Parathyroid adenoma (tissue), 2 donors: ENCODE data around the gene ANKRD30A.

Experiments
- H2AFZ ChIP-seq: fragments of 300-600 bp; sonication (generic); one replicate; pipeline ENCODE4 v1.7.0; 2017; ENCODE audit warnings: antibody characterized with exemption, mild to moderate bottlenecking
- H3K27ac ChIP-seq: fragments of 300-600 bp; sonication (generic); one replicate; pipeline ENCODE4 v1.7.0; 2017
- H3K27me3 ChIP-seq: fragments of 300-600 bp; sonication (generic); one replicate; pipeline ENCODE4 v1.7.0; 2017; ENCODE audit warnings: low read length; ENCODE audit not compliant: control insufficient read depth, insufficient read depth
- H3K36me3 ChIP-seq: fragments of 300-600 bp; sonication (generic); one replicate; pipeline ENCODE4 v1.7.0; 2017; ENCODE audit warnings: low read length; ENCODE audit not compliant: control insufficient read depth, insufficient read depth
- H3K4me1 ChIP-seq: fragments of 300-600 bp; sonication (generic); one replicate; pipeline ENCODE4 v1.7.0; 2017; ENCODE audit warnings: control low read depth
- H3K4me2 ChIP-seq: fragments of 300-600 bp; sonication (generic); one replicate; pipeline ENCODE4 v1.7.0; 2017; ENCODE audit warnings: low read length
- H3K4me3 ChIP-seq: fragments of 300-600 bp; sonication (generic); one replicate; pipeline ENCODE4 v1.7.0; 2017; ENCODE audit warnings: low read depth, low read length
- H3K79me2 ChIP-seq: fragments of 300-600 bp; sonication (generic); one replicate; pipeline ENCODE4 v1.7.0; 2017; ENCODE audit warnings: control low read depth
- H3K9ac ChIP-seq: fragments of 300-600 bp; sonication (generic); one replicate; pipeline ENCODE4 v1.7.0; 2017; ENCODE audit warnings: mild to moderate bottlenecking
- H3K9me3 ChIP-seq: fragments of 300-600 bp; sonication (generic); one replicate; pipeline ENCODE4 v1.7.0; 2017; ENCODE audit warnings: low read length; ENCODE audit not compliant: control insufficient read depth
- CTCF ChIP-seq: fragments of 300-600 bp; sonication (generic); IDR thresholded peaks from one replicate; pipeline ENCODE4 v1.7.0; 2017; ENCODE audit warnings: antibody characterized with exemption, mild to moderate bottlenecking
- donor health status: primary hyperparathyroidism.

The ANKRD30A gene

GRCh38 chr10:37263304-37263703 is 137.9 kb downstream of the ANKRD30A start:
- Histone ChIP-seq H3K9me3 (no peaks in the 10 kb centered on the region), H3K4me1 (no peaks in the 10 kb centered on the region), H3K27ac (no peak overlapping the region), H3K9ac (no peak overlapping the region), H3K4me3 (no peak overlapping the region), H3K27me3 (no peaks in the 10 kb centered on the region), H2AFZ (no peak overlapping the region), H3K36me3 (no peaks in the 10 kb centered on the region), H3K4me2 (no peak overlapping the region), H3K79me2 (no peaks in the 10 kb centered on the region)
- no peak for TF ChIP-seq CTCF

- H3K79me2 ChIP-seq = no peaks in the 10 kb centered on the region
- H3K9ac ChIP-seq = no peak overlapping the region
- H3K4me1 ChIP-seq = no peaks in the 10 kb centered on the region
- no peak overlapping the region for H3K4me3 ChIP-seq
- no peak overlapping the region for H2AFZ ChIP-seq
- H3K4me2 ChIP-seq = no peak overlapping the region
- no peak for TF ChIP-seq CTCF
- no peaks in the 10 kb centered on the region for H3K9me3 ChIP-seq
- no peaks in the 10 kb centered on the region for H3K36me3 ChIP-seq
- no peaks in the 10 kb centered on the region for H3K27me3 ChIP-seq
- no peak overlapping the region for H3K27ac ChIP-seq
These were observed 142.9 kb downstream of the ANKRD30A start for GRCh38 chr10:37268266-37268665.

- H3K36me3 ChIP-seq = no peaks in the 10 kb centered on the region
- H3K4me1 ChIP-seq = no peaks in the 10 kb centered on the region
- no peak overlapping the region for H2AFZ ChIP-seq
- no peaks in the 10 kb centered on the region for H3K79me2 ChIP-seq
- H3K27me3 ChIP-seq = no peaks in the 10 kb centered on the region
- H3K9ac ChIP-seq = no peak overlapping the region
- peak overlapping the region; percentile 23 for H3K4me2 ChIP-seq
- no peak for TF ChIP-seq CTCF
- H3K27ac ChIP-seq = no peak overlapping the region
- no peak overlapping the region for H3K4me3 ChIP-seq
- no peaks in the 10 kb centered on the region for H3K9me3 ChIP-seq
These were observed 144.3 kb downstream of the ANKRD30A start for GRCh38 chr10:37269554-37270256.

- Histone ChIP-seq H3K9me3 (no peaks in the 10 kb centered on the region), H3K4me1 (no peaks in the 10 kb centered on the region), H2AFZ (no peak overlapping the region), H3K36me3 (no peaks in the 10 kb centered on the region), H3K27me3 (no peaks in the 10 kb centered on the region), H3K27ac (no peak overlapping the region), H3K79me2 (no peaks in the 10 kb centered on the region), H3K4me3 (no peak overlapping the region), H3K4me2 (no peak overlapping the region), H3K9ac (no peak overlapping the region)
- TF ChIP-seq CTCF = no peak
These were observed 149.9 kb downstream of the ANKRD30A start for GRCh38 chr10:37275216-37275777.

GRCh38 chr10:37285063-37285462 is 159.7 kb downstream of the ANKRD30A start:
- no peak for TF ChIP-seq CTCF
- Histone ChIP-seq H3K36me3 (no peaks in the 10 kb centered on the region), H3K4me2 (no peak overlapping the region), H3K9me3 (no peaks in the 10 kb centered on the region), H3K4me1 (no peaks in the 10 kb centered on the region), H3K9ac (no peak overlapping the region), H3K4me3 (no peak overlapping the region), H3K27me3 (no peaks in the 10 kb centered on the region), H3K27ac (no peak overlapping the region), H2AFZ (no peak overlapping the region), H3K79me2 (no peaks in the 10 kb centered on the region)
